ENCODE measurements around the gene UBE2E2. TPM values are rescaled to one million over a fixed set of nuclear protein-coding genes. Genes with fewer than 3 reads are reported as not detected.

UBE2E2 gene
- polyA plus RNA-seq, 1 donor from 2014 or later = 19.8 TPM

GRCh38 chr3:23263796-23264195 lies 60.7 kb downstream of the UBE2E2 start:
- no peak for TF ChIP-seq SMC3 (conservative IDR thresholded peaks at IDR 0.05; ENCODE audit: poor library complexity)
- TF ChIP-seq CTCF (IDR thresholded peaks at IDR 0.05; ENCODE audit: poor library complexity, severe bottlenecking) = no peak
- TF ChIP-seq, protein P1, sequence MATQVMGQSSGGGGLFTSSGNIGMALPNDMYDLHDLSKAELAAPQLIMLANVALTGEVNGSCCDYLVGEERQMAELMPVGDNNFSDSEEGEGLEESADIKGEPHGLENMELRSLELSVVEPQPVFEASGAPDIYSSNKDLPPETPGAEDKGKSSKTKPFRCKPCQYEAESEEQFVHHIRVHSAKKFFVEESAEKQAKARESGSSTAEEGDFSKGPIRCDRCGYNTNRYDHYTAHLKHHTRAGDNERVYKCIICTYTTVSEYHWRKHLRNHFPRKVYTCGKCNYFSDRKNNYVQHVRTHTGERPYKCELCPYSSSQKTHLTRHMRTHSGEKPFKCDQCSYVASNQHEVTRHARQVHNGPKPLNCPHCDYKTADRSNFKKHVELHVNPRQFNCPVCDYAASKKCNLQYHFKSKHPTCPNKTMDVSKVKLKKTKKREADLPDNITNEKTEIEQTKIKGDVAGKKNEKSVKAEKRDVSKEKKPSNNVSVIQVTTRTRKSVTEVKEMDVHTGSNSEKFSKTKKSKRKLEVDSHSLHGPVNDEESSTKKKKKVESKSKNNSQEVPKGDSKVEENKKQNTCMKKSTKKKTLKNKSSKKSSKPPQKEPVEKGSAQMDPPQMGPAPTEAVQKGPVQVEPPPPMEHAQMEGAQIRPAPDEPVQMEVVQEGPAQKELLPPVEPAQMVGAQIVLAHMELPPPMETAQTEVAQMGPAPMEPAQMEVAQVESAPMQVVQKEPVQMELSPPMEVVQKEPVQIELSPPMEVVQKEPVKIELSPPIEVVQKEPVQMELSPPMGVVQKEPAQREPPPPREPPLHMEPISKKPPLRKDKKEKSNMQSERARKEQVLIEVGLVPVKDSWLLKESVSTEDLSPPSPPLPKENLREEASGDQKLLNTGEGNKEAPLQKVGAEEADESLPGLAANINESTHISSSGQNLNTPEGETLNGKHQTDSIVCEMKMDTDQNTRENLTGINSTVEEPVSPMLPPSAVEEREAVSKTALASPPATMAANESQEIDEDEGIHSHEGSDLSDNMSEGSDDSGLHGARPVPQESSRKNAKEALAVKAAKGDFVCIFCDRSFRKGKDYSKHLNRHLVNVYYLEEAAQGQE (IDR thresholded peaks at IDR 0.05; ENCODE audit: borderline replicate concordance) = no peak
- no peak for TF ChIP-seq POLR2AphosphoS5 (IDR thresholded peaks at IDR 0.05)
- TF ChIP-seq EP300 (conservative IDR thresholded peaks at IDR 0.05; ENCODE audit: poor library complexity, severe bottlenecking) = no peak
- TF ChIP-seq EZH2 (IDR thresholded peaks at IDR 0.05; ENCODE audit: borderline replicate concordance, insufficient read depth, low read length, poor library complexity, severe bottlenecking) = no peak
- TF ChIP-seq TAF1 (IDR thresholded peaks at IDR 0.05; ENCODE audit: low read depth) = no peak
- TF ChIP-seq MXI1 (conservative IDR thresholded peaks at IDR 0.05; ENCODE audit: poor library complexity, severe bottlenecking) = no peak
- TF ChIP-seq RAD21 (conservative IDR thresholded peaks at IDR 0.05) = no peak
- Histone ChIP-seq H3K9me3 (ENCODE audit: low read length) (no peaks in the 10 kb centered on the region), H3F3A (ENCODE audit: insufficient read depth, low read length, poor library complexity, severe bottlenecking) (no peaks in the 10 kb centered on the region), H3K36me3 (ENCODE audit: insufficient read depth, low read length) (no peaks in the 10 kb centered on the region), H3K4me3 (ENCODE audit: low read length) (no peak overlapping the region), H3K27me3 (ENCODE audit: insufficient read depth, low read depth, low read length) (no peaks in the 10 kb centered on the region), H2AFZ (ENCODE audit: low read depth, low read length) (no peak overlapping the region), H3K79me2 (replicated peaks; ENCODE audit: insufficient read depth, low read length) (no peaks in the 10 kb centered on the region), H3K9me2 (ENCODE audit: insufficient read depth, low read length) (no peaks in the 10 kb centered on the region), H3K4me2 (ENCODE audit: low read length) (no peak overlapping the region), H3K27ac (ENCODE audit: low read length) (no peak overlapping the region), H4K20me1 (ENCODE audit: insufficient read depth) (no peaks in the 10 kb centered on the region), H3K9ac (ENCODE audit: low read length) (no peak overlapping the region)

DNA sequence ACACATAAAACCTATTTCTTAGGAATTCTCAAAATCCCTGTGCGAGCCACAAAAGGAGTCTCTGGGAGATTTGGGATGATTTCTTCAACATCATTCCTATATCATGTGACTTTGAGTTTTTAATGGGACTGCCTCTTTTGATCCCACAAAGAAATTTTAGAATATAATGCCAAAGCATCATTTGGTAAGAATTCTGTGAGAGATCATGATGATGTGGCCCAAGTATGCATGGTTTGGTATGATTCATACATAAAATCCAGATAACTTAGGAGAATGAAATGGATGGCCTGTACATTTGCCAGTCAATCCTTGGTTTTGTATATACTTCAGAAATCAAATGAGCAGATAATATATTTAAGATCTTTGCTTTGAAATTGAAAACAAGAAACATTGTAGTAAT lies 61.3 kb downstream of the UBE2E2 start:
- no peaks in the 10 kb centered on the region for H3K9me2 ChIP-seq (ENCODE audit: insufficient read depth, low read length)
- H3K27ac ChIP-seq (ENCODE audit: low read length) = no peak overlapping the region
- no peak overlapping the region for H3K4me3 ChIP-seq (ENCODE audit: low read length)
- no peaks in the 10 kb centered on the region for H3F3A ChIP-seq (ENCODE audit: insufficient read depth, low read length, poor library complexity, severe bottlenecking)
- no peak overlapping the region for H2AFZ ChIP-seq (ENCODE audit: low read depth, low read length)
- TF ChIP-seq TAF1 (IDR thresholded peaks at IDR 0.05; ENCODE audit: low read depth) (no peak), SMC3 (conservative IDR thresholded peaks at IDR 0.05; ENCODE audit: poor library complexity) (no peak), CTCF (IDR thresholded peaks at IDR 0.05; ENCODE audit: poor library complexity, severe bottlenecking) (no peak), EP300 (conservative IDR thresholded peaks at IDR 0.05; ENCODE audit: poor library complexity, severe bottlenecking) (no peak), EZH2 (IDR thresholded peaks at IDR 0.05; ENCODE audit: borderline replicate concordance, insufficient read depth, low read length, poor library complexity, severe bottlenecking) (no peak), MXI1 (conservative IDR thresholded peaks at IDR 0.05; ENCODE audit: poor library complexity, severe bottlenecking) (no peak), POLR2AphosphoS5 (IDR thresholded peaks at IDR 0.05) (no peak), RAD21 (conservative IDR thresholded peaks at IDR 0.05) (no peak)
- TF ChIP-seq, protein P1 (IDR thresholded peaks at IDR 0.05; ENCODE audit: borderline replicate concordance) = no peak
- H3K9me3 ChIP-seq (ENCODE audit: low read length) = no peaks in the 10 kb centered on the region
- no peaks in the 10 kb centered on the region for H3K27me3 ChIP-seq (ENCODE audit: insufficient read depth, low read depth, low read length)
- no peaks in the 10 kb centered on the region for H3K79me2 ChIP-seq (replicated peaks; ENCODE audit: insufficient read depth, low read length)
- no peak overlapping the region for H3K4me2 ChIP-seq (ENCODE audit: low read length)
- H3K36me3 ChIP-seq (ENCODE audit: insufficient read depth, low read length) = no peaks in the 10 kb centered on the region
- H3K9ac ChIP-seq (ENCODE audit: low read length) = no peak overlapping the region
- no peaks in the 10 kb centered on the region for H4K20me1 ChIP-seq (ENCODE audit: insufficient read depth)
